ENCODE results near the gene LRRFIP1.
A peak's percentile ranks its signal among the peaks of the same experiment; 100 is the strongest.
"Not testable (repeated sequence)": the region's sequence is repeated elsewhere in the genome, so short reads cannot be mapped to it uniquely, and the experiment has no call there.

LRRFIP1 gene

GRCh38 chr2:237772513-237772912, 145.1 kb downstream of the LRRFIP1 start:
- Mint-ChIP-seq H3K27ac (no peak overlapping the region), H3K36me3 (ENCODE audit: low read depth) (peaks cover 38% of the 10 kb centered on the region), H3K9me3 (no peaks in the 10 kb centered on the region), H3K27me3 (ENCODE audit: low read depth) (no peaks in the 10 kb centered on the region), H3K4me3 (no peak overlapping the region), H3K4me1 (no peaks in the 10 kb centered on the region)
- TF ChIP-seq, protein P1, sequence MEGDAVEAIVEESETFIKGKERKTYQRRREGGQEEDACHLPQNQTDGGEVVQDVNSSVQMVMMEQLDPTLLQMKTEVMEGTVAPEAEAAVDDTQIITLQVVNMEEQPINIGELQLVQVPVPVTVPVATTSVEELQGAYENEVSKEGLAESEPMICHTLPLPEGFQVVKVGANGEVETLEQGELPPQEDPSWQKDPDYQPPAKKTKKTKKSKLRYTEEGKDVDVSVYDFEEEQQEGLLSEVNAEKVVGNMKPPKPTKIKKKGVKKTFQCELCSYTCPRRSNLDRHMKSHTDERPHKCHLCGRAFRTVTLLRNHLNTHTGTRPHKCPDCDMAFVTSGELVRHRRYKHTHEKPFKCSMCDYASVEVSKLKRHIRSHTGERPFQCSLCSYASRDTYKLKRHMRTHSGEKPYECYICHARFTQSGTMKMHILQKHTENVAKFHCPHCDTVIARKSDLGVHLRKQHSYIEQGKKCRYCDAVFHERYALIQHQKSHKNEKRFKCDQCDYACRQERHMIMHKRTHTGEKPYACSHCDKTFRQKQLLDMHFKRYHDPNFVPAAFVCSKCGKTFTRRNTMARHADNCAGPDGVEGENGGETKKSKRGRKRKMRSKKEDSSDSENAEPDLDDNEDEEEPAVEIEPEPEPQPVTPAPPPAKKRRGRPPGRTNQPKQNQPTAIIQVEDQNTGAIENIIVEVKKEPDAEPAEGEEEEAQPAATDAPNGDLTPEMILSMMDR (IDR thresholded peaks at IDR 0.05; ENCODE audit: unreplicated experiment in 3 of 3), result no peak

GRCh38 chr2:237773826-237774225, 146.4 kb downstream of the LRRFIP1 start:
- no peaks in the 10 kb centered on the region for H3K27me3 Mint-ChIP-seq (ENCODE audit: low read depth)
- TF ChIP-seq, protein P1 (IDR thresholded peaks at IDR 0.05; ENCODE audit: unreplicated experiment in 3 of 3), result no peak
- no peak overlapping the region for H3K27ac Mint-ChIP-seq
- H3K4me3 Mint-ChIP-seq, result no peak overlapping the region
- no peaks in the 10 kb centered on the region for H3K9me3 Mint-ChIP-seq
- peaks cover 50% of the 10 kb centered on the region for H3K36me3 Mint-ChIP-seq (ENCODE audit: low read depth)
- H3K4me1 Mint-ChIP-seq, result no peaks in the 10 kb centered on the region

GRCh38 chr2:237774811-237775553, 147.6 kb downstream of the LRRFIP1 start:
- Mint-ChIP-seq H3K36me3 (ENCODE audit: low read depth) (peaks cover 59% of the 10 kb centered on the region), H3K27ac (no peak overlapping the region), H3K27me3 (ENCODE audit: low read depth) (no peaks in the 10 kb centered on the region), H3K9me3 (no peaks in the 10 kb centered on the region), H3K4me1 (no peaks in the 10 kb centered on the region), H3K4me3 (no peak overlapping the region)
- TF ChIP-seq, protein P1 (IDR thresholded peaks at IDR 0.05; ENCODE audit: unreplicated experiment in 3 of 3), result peak; percentile 56 to 66 (median 57)

DNA sequence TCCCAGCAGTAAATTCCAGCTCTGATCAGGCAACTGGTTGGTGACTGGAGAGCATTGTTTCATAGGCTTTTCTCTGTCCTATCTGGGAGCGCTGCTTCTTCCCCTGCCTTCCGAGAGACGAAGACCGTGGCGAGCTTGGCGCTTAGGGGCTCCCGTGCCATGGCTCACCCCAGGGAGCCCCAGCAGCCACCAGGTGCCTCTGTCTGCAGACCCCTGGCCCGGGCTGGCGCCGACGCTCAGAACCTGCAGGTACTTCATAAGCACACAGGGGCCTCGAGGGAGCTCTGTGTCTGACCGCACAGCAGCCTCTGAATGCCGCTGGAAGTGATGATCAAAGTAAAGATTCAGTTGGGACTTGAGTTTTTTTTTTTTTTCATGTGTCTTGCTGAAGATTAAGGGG, 152.1 kb downstream of the LRRFIP1 start:
- H3K4me3 Mint-ChIP-seq, result no peak overlapping the region
- peaks cover 3% of the 10 kb centered on the region for H3K27me3 Mint-ChIP-seq (ENCODE audit: low read depth)
- H3K4me1 Mint-ChIP-seq, result no peaks in the 10 kb centered on the region
- no peak overlapping the region for H3K27ac Mint-ChIP-seq
- TF ChIP-seq, protein P1 (IDR thresholded peaks at IDR 0.05; ENCODE audit: unreplicated experiment in 3 of 3), result no peak
- H3K9me3 Mint-ChIP-seq, result peaks cover 8% of the 10 kb centered on the region
- H3K36me3 Mint-ChIP-seq (ENCODE audit: low read depth), result peaks cover 75% of the 10 kb centered on the region

- Mint-ChIP-seq H3K27ac (no peak overlapping the region), H3K9me3 (peaks cover 25% of the 10 kb centered on the region), H3K4me1 (no peaks in the 10 kb centered on the region), H3K27me3 (ENCODE audit: low read depth) (peaks cover 3% of the 10 kb centered on the region), H3K4me3 (no peak overlapping the region), H3K36me3 (ENCODE audit: low read depth) (peaks cover 80% of the 10 kb centered on the region)
- TF ChIP-seq, protein P1 (IDR thresholded peaks at IDR 0.05; ENCODE audit: unreplicated experiment in 3 of 3), result no peak
Measured at GRCh38 chr2:237782181-237782580, 154.8 kb downstream of the LRRFIP1 start.

- H3K4me1 Mint-ChIP-seq; H3K27me3 Mint-ChIP-seq (ENCODE audit: low read depth); H3K4me3 Mint-ChIP-seq; H3K27ac Mint-ChIP-seq: not testable (repeated sequence)
- Mint-ChIP-seq H3K36me3 (ENCODE audit: low read depth) (peaks cover 77% of the 10 kb centered on the region), H3K9me3 (peaks cover 29% of the 10 kb centered on the region)
Measured at GRCh38 chr2:237783678-237784077, 156.3 kb downstream of the LRRFIP1 start.
